BE2C (cell line): ENCODE data around the gene SLC35G3.

Experiments
- DNase-seq: peaks from one replicate; pipeline ENCODE4 v3.0.0-alpha.2; 2020
- H3K27me3 ChIP-seq: fragments of 250-450 bp; sonication (Bioruptor Pico); 2 replicates; pipeline ENCODE4 v1.5.1; 2020; ENCODE audit warnings: mild to moderate bottlenecking
- H3K36me3 ChIP-seq: fragments of 250-450 bp; sonication (Bioruptor Pico); 2 replicates; pipeline ENCODE4 v1.5.1; 2020; ENCODE audit warnings: mild to moderate bottlenecking
- H3K4me1 ChIP-seq: fragments of 250-450 bp; sonication (Bioruptor Pico); 2 replicates; pipeline ENCODE4 v1.5.1; 2020
- H3K4me3 ChIP-seq: 2 replicates; pipeline ENCODE4 v1.5.1; 2011; ENCODE audit warnings: low read depth, low read length
- H3K9me3 ChIP-seq: fragments of 250-450 bp; sonication (Bioruptor Pico); 2 replicates; pipeline ENCODE4 v1.5.1; 2020
- CTCF ChIP-seq: IDR thresholded peaks from 2 replicates; pipeline ENCODE4 v1.5.1; 2012; ENCODE audit warnings: mild to moderate bottlenecking, low read depth, low read length

The SLC35G3 gene

GRCh38 chr17:35163886-35164285 is 30.3 kb downstream of the SLC35G3 start:
- no peaks in the 10 kb centered on the region for H3K4me1 ChIP-seq
- no peaks in the 10 kb centered on the region for H3K9me3 ChIP-seq
- no peak overlapping the region for H3K4me3 ChIP-seq
- DNase-seq: no peak
- no peaks in the 10 kb centered on the region for H3K36me3 ChIP-seq
- H3K27me3 ChIP-seq: peaks cover 46% of the 10 kb centered on the region
- no peak for TF ChIP-seq CTCF

- Histone ChIP-seq H3K4me3 (no peak overlapping the region), H3K36me3 (no peaks in the 10 kb centered on the region), H3K4me1 (no peaks in the 10 kb centered on the region), H3K9me3 (no peaks in the 10 kb centered on the region), H3K27me3 (peaks cover 43% of the 10 kb centered on the region)
- no peak for TF ChIP-seq CTCF
- no peak for DNase-seq
Measured at GRCh38 chr17:35162755-35163154, 31.4 kb downstream of the SLC35G3 start.

- Histone ChIP-seq H3K4me3 (no peak overlapping the region), H3K9me3 (no peaks in the 10 kb centered on the region), H3K27me3 (peaks cover 37% of the 10 kb centered on the region), H3K36me3 (no peaks in the 10 kb centered on the region), H3K4me1 (no peaks in the 10 kb centered on the region)
- no peak for DNase-seq
- TF ChIP-seq CTCF: no peak
Measured at GRCh38 chr17:35161281-35161761, 32.9 kb downstream of the SLC35G3 start.

GRCh38 chr17:35160354-35161201 is 33.6 kb downstream of the SLC35G3 start:
- Histone ChIP-seq H3K4me3 (no peak overlapping the region), H3K9me3 (no peaks in the 10 kb centered on the region), H3K4me1 (no peaks in the 10 kb centered on the region), H3K27me3 (peaks cover 34% of the 10 kb centered on the region), H3K36me3 (no peaks in the 10 kb centered on the region)
- DNase-seq: no peak
- no peak for TF ChIP-seq CTCF

GRCh38 chr17:35159940-35160339 is 34.3 kb downstream of the SLC35G3 start:
- H3K4me1 ChIP-seq: no peaks in the 10 kb centered on the region
- no peak overlapping the region for H3K4me3 ChIP-seq
- H3K36me3 ChIP-seq: no peaks in the 10 kb centered on the region
- no peak for TF ChIP-seq CTCF
- H3K9me3 ChIP-seq: no peaks in the 10 kb centered on the region
- H3K27me3 ChIP-seq: peaks cover 34% of the 10 kb centered on the region
- DNase-seq: no peak

GRCh38 chr17:35155246-35155645 is 38.9 kb downstream of the SLC35G3 start:
- H3K27me3 ChIP-seq: peaks cover 23% of the 10 kb centered on the region
- H3K36me3 ChIP-seq: no peaks in the 10 kb centered on the region
- H3K4me1 ChIP-seq: no peaks in the 10 kb centered on the region
- DNase-seq: no peak
- no peak for TF ChIP-seq CTCF
- H3K9me3 ChIP-seq: no peaks in the 10 kb centered on the region
- H3K4me3 ChIP-seq: no peak overlapping the region
